ENCODE results near the gene PSMC5. TPM values are rescaled to one million over a fixed set of nuclear protein-coding genes. Genes with fewer than 3 reads are reported as not detected.
"Not testable (repeated sequence)": the region's sequence is repeated elsewhere in the genome, so short reads cannot be mapped to it uniquely, and the experiment has no call there.

The PSMC5 gene
- total RNA-seq, 2 experiments from 2014 or later = 176 to 179 TPM

GRCh38 chr17:63841350-63842172, 14.3 kb downstream of the PSMC5 start:
- peak; percentile 39 for DNase-seq
- peaks cover 35% of the 10 kb centered on the region for H3K4me1 Mint-ChIP-seq (ENCODE audit: low read depth)
- POLR2A ChIA-PET = interaction anchor here (1.0 to 8.0 kb wide), 6 partner anchors 13 to 145 kb away, joined by 3 to 124 read pairs (median 4); partner anchors contain the start of genes CCDC47, DDX42, FTSJ3 and PSMC5
- H3K4me3 Mint-ChIP-seq = peak overlapping the region; percentile 97
- CTCF ChIA-PET = interaction anchor here (1.3 to 5.5 kb wide), 4 partner anchors 7 to 68 kb away, joined by 3 to 56 read pairs (median 8); partner anchors contain the start of genes CCDC47, DDX42 and FTSJ3
- H3K9me3 Mint-ChIP-seq (ENCODE audit: insufficient read depth) = no peaks in the 10 kb centered on the region
- H3K36me3 Mint-ChIP-seq (ENCODE audit: low read depth) = peaks cover 23% of the 10 kb centered on the region
- no peaks in the 10 kb centered on the region for H3K27me3 Mint-ChIP-seq (ENCODE audit: low read depth)
- ATAC-seq = no peak
- peak overlapping the region; percentile 94 for H3K27ac Mint-ChIP-seq

- CTCF ChIA-PET = interaction anchor here (1.3 to 5.5 kb wide), 3 partner anchors 12 to 69 kb away, joined by 3 to 56 read pairs (median 9); partner anchors contain the start of genes CCDC47, DDX42 and FTSJ3
- H3K27ac Mint-ChIP-seq = peak overlapping the region; percentile 94
- DNase-seq (no peak), ATAC-seq (peak; percentile 34)
- H3K27me3 Mint-ChIP-seq (ENCODE audit: low read depth) = no peaks in the 10 kb centered on the region
- H3K9me3 Mint-ChIP-seq (ENCODE audit: insufficient read depth) = no peaks in the 10 kb centered on the region
- POLR2A ChIA-PET = interaction anchor here (1.2 to 8.0 kb wide), 3 partner anchors 13 to 100 kb away, joined by 5 to 124 read pairs (median 10); partner anchors contain the start of genes CCDC47, DDX42, FTSJ3 and PSMC5
- peak overlapping the region; percentile 97 for H3K4me3 Mint-ChIP-seq
- H3K4me1 Mint-ChIP-seq (ENCODE audit: low read depth) = peaks cover 35% of the 10 kb centered on the region
- peaks cover 17% of the 10 kb centered on the region for H3K36me3 Mint-ChIP-seq (ENCODE audit: low read depth)
Observed at GRCh38 chr17:63842173-63842539, 14.9 kb downstream of the PSMC5 start.

- DNase-seq (peak; percentile 99), ATAC-seq (peak; percentile 90)
- ChIA-PET CTCF (interaction anchor here (0.9 to 2.8 kb wide), 4 partner anchors 16 to 174 kb away, joined by 3 to 20 read pairs (median 5); partner anchors contain the start of gene PSMC5), POLR2A (interaction anchor here (0.5 to 8.0 kb wide), 8 partner anchors 14 to 664 kb away, joined by 3 to 124 read pairs (median 3); partner anchors contain the start of genes CCDC47, CEP95, DDX42 and DDX5)
- no peaks in the 10 kb centered on the region for H3K9me3 Mint-ChIP-seq (ENCODE audit: insufficient read depth)
- peak within 1 kb of the TSS; percentile 94 for H3K27ac Mint-ChIP-seq
- H3K4me3 Mint-ChIP-seq = peak within 1 kb of the TSS; percentile 97
- peaks cover 17% of the 10 kb centered on the region for H3K36me3 Mint-ChIP-seq (ENCODE audit: low read depth)
- peaks cover 36% of the 10 kb centered on the region for H3K4me1 Mint-ChIP-seq (ENCODE audit: low read depth)
- H3K27me3 Mint-ChIP-seq (ENCODE audit: low read depth) = no peaks in the 10 kb centered on the region
Observed at GRCh38 chr17:63842540-63843386, 15.5 kb downstream of the PSMC5 start, which contains the start of gene SMARCD2. Gene SMARCD2, minus strand, starts transcription at chr17:63842685. Its CDS starts 11 bp downstream, at chr17:63842674.

- Mint-ChIP-seq H3K36me3 (ENCODE audit: low read depth) (peaks cover 23% of the 10 kb centered on the region), H3K27ac (peak overlapping the region; percentile 94), H3K4me3 (peak overlapping the region; percentile 97), H3K4me1 (ENCODE audit: low read depth) (peaks cover 40% of the 10 kb centered on the region)
- CTCF ChIA-PET = interaction anchor here (0.9 to 2.8 kb wide), 6 partner anchors 17 to 173 kb away, joined by 3 to 20 read pairs (median 4); partner anchors contain the start of genes GH2 and PSMC5
- POLR2A ChIA-PET = interaction anchor here (0.5 to 8.0 kb wide), 9 partner anchors 14 to 663 kb away, joined by 3 to 124 read pairs (median 3); partner anchors contain the start of genes CCDC47, CEP95, DDX42 and DDX5
- H3K9me3 Mint-ChIP-seq (ENCODE audit: insufficient read depth); H3K27me3 Mint-ChIP-seq (ENCODE audit: low read depth): not testable (repeated sequence)
- ATAC-seq (peak; percentile 20), DNase-seq (peak; percentile 58)
Observed at GRCh38 chr17:63843387-63843888, 16.2 kb downstream of the PSMC5 start.

- peak overlapping the region; percentile 94 for H3K27ac Mint-ChIP-seq
- H3K9me3 Mint-ChIP-seq (ENCODE audit: insufficient read depth) = peaks cover 5% of the 10 kb centered on the region
- ChIA-PET CTCF (interaction anchor here (0.9 to 2.8 kb wide), 6 partner anchors 17 to 287 kb away, joined by 3 to 20 read pairs (median 3); partner anchors contain the start of genes GH2 and PSMC5), POLR2A (interaction anchor here (0.6 to 8.0 kb wide), 6 partner anchors 15 to 232 kb away, joined by 3 to 124 read pairs (median 4); partner anchors contain the start of genes CCDC47, DDX42, FTSJ3 and MAP3K3)
- peak overlapping the region; percentile 97 for H3K4me3 Mint-ChIP-seq
- no peak for ATAC-seq
- H3K4me1 Mint-ChIP-seq (ENCODE audit: low read depth) = peaks cover 40% of the 10 kb centered on the region
- no peak for DNase-seq
- no peaks in the 10 kb centered on the region for H3K27me3 Mint-ChIP-seq (ENCODE audit: low read depth)
- H3K36me3 Mint-ChIP-seq (ENCODE audit: low read depth) = peaks cover 21% of the 10 kb centered on the region
Observed at GRCh38 chr17:63843910-63844677, 16.9 kb downstream of the PSMC5 start.

GRCh38 chr17:63845509-63845908, 18.3 kb downstream of the PSMC5 start:
- H3K4me1 Mint-ChIP-seq (ENCODE audit: low read depth) = peaks cover 36% of the 10 kb centered on the region
- ChIA-PET CTCF (interaction anchor here (4.9 kb wide), 1 partner anchor 19 kb away, joined by 43 read pairs; no protein-coding TSS in a partner anchor), POLR2A (interaction anchor here (8.0 kb wide), 1 partner anchor 17 kb away, joined by 124 read pairs; the partner anchor contains the start of genes FTSJ3 and PSMC5)
- no peak overlapping the region for H3K4me3 Mint-ChIP-seq
- peaks cover 4% of the 10 kb centered on the region for H3K27me3 Mint-ChIP-seq (ENCODE audit: low read depth)
- no peak overlapping the region for H3K27ac Mint-ChIP-seq
- DNase-seq (no peak), ATAC-seq (no peak)
- H3K36me3 Mint-ChIP-seq (ENCODE audit: low read depth) = peaks cover 19% of the 10 kb centered on the region
- H3K9me3 Mint-ChIP-seq (ENCODE audit: insufficient read depth) = peaks cover 5% of the 10 kb centered on the region

GRCh38 chr17:63847525-63848249, 20.5 kb downstream of the PSMC5 start:
- Mint-ChIP-seq H3K9me3 (ENCODE audit: insufficient read depth) (peaks cover 5% of the 10 kb centered on the region), H3K36me3 (ENCODE audit: low read depth) (peaks cover 6% of the 10 kb centered on the region), H3K27ac (peak overlapping the region; percentile 97), H3K4me1 (ENCODE audit: low read depth) (peaks cover 27% of the 10 kb centered on the region), H3K4me3 (peak overlapping the region; percentile 63), H3K27me3 (ENCODE audit: low read depth) (peaks cover 11% of the 10 kb centered on the region)
- POLR2A ChIA-PET = interaction anchor here (1.8 kb wide), 1 partner anchor 11 kb away, joined by 5 read pairs; no protein-coding TSS in a partner anchor
- ATAC-seq = no peak
- no peak for DNase-seq
- CTCF ChIA-PET = interaction anchor here (0.9 to 4.9 kb wide), 10 partner anchors 9 to 177 kb away, joined by 3 to 47 read pairs (median 6); partner anchors contain the start of genes FTSJ3, GH2 and PSMC5

- peaks cover 14% of the 10 kb centered on the region for H3K27me3 Mint-ChIP-seq (ENCODE audit: low read depth)
- peak overlapping the region; percentile 63 for H3K4me3 Mint-ChIP-seq
- H3K4me1 Mint-ChIP-seq (ENCODE audit: low read depth) = peaks cover 21% of the 10 kb centered on the region
- POLR2A ChIA-PET = interaction anchor here (0.5 to 1.8 kb wide), 3 partner anchors 9 to 98 kb away, joined by 4 to 5 read pairs (median 4); no protein-coding TSS in a partner anchor
- peak overlapping the region; percentile 97 for H3K27ac Mint-ChIP-seq
- ATAC-seq (peak; percentile 97), DNase-seq (peak; percentile 96)
- H3K9me3 Mint-ChIP-seq (ENCODE audit: insufficient read depth) = peaks cover 5% of the 10 kb centered on the region
- CTCF ChIA-PET = interaction anchor here (0.5 to 4.9 kb wide), 31 partner anchors 8 to 349 kb away, joined by 3 to 47 read pairs (median 4); partner anchors contain the start of genes CCDC47, ICAM2 and PSMC5
- H3K36me3 Mint-ChIP-seq (ENCODE audit: low read depth) = peaks cover 6% of the 10 kb centered on the region
Observed at GRCh38 chr17:63848834-63849689, 21.8 kb downstream of the PSMC5 start.

GRCh38 chr17:63850401-63850800, 23.2 kb downstream of the PSMC5 start:
- Mint-ChIP-seq H3K9me3 (ENCODE audit: insufficient read depth) (peaks cover 5% of the 10 kb centered on the region), H3K4me1 (ENCODE audit: low read depth) (peaks cover 18% of the 10 kb centered on the region), H3K27me3 (ENCODE audit: low read depth) (peaks cover 16% of the 10 kb centered on the region), H3K4me3 (no peak overlapping the region), H3K27ac (no peak overlapping the region), H3K36me3 (ENCODE audit: low read depth) (peaks cover 6% of the 10 kb centered on the region)
- ChIA-PET POLR2A (no interaction called here), CTCF (interaction anchor here (2.3 to 4.9 kb wide), 3 partner anchors 9 to 179 kb away, joined by 6 to 47 read pairs (median 43); no protein-coding TSS in a partner anchor)
- ATAC-seq = no peak
- DNase-seq = no peak

Data from activated CD8-positive, alpha-beta T cell treated with anti-CD3 and anti-CD28 coated beads, Interleukin-2, amount 10 ng/mL, durations not matched to agents 7 days and 5 days (primary cell).